ENCODE data around the gene SLC25A22.

The SLC25A22 gene

GRCh38 chr11:770642-771616 is 27.2 kb downstream of the SLC25A22 start:
- no peak for DNase-seq

GRCh38 chr11:769887-770641 is 28.0 kb downstream of the SLC25A22 start:
- DNase-seq = no peak

GRCh38 chr11:767238-767637 is 30.8 kb downstream of the SLC25A22 start:
- no peak for DNase-seq

- no peak for DNase-seq
Measured at GRCh38 chr11:766936-767210, 31.2 kb downstream of the SLC25A22 start.

GRCh38 chr11:766106-766935 is 31.8 kb downstream of the SLC25A22 start:
- no peak for DNase-seq

- DNase-seq = no peak
Measured at GRCh38 chr11:765802-766091, 32.3 kb downstream of the SLC25A22 start.

- DNase-seq = peak; percentile 48 to 51
Measured at GRCh38 chr11:765025-765801, 32.9 kb downstream of the SLC25A22 start.

GRCh38 chr11:764322-765024 is 33.6 kb downstream of the SLC25A22 start:
- no peak for DNase-seq

- no peak for DNase-seq
Measured at GRCh38 chr11:763549-764321, 34.3 kb downstream of the SLC25A22 start.

- DNase-seq = no peak
Measured at GRCh38 chr11:763073-763463, 35.0 kb downstream of the SLC25A22 start.

GRCh38 chr11:762421-763072 is 35.5 kb downstream of the SLC25A22 start:
- DNase-seq = no peak

- DNase-seq = no peak
Measured at GRCh38 chr11:761526-762108, 36.5 kb downstream of the SLC25A22 start.

GRCh38 chr11:760236-760635 is 37.8 kb downstream of the SLC25A22 start:
- DNase-seq = no peak

- DNase-seq = no peak
Measured at GRCh38 chr11:749731-750130, 48.4 kb downstream of the SLC25A22 start.

GRCh38 chr11:748007-748359 is 50.1 kb downstream of the SLC25A22 start:
- DNase-seq = no peak

GRCh38 chr11:747158-748006 is 50.7 kb downstream of the SLC25A22 start, which contains the start of gene TALDO1:
TSS of gene TALDO1 (plus strand) at chr11:747464. CDS start at chr11:747482, 18 bp downstream.
- DNase-seq = peak; percentile 85 to 89

- no peak for DNase-seq
Measured at GRCh38 chr11:746289-747157, 51.6 kb downstream of the SLC25A22 start.

GRCh38 chr11:745428-745827 is 52.7 kb downstream of the SLC25A22 start:
- no peak for DNase-seq
